SH-SY5Y (cell line): ENCODE results near the gene MFN2.

Source experiments
- GATA2 ChIP-seq: IDR thresholded peaks from 2 replicates; pipeline ENCODE4 v1.6.1; 2011; ENCODE audit warnings: mild to moderate bottlenecking, low read depth, low read length
- GATA3 ChIP-seq: IDR thresholded peaks from 2 replicates; pipeline ENCODE4 v1.6.1; 2011; ENCODE audit warnings: low read depth, mild to moderate bottlenecking, low read length, moderate library complexity

DNA sequence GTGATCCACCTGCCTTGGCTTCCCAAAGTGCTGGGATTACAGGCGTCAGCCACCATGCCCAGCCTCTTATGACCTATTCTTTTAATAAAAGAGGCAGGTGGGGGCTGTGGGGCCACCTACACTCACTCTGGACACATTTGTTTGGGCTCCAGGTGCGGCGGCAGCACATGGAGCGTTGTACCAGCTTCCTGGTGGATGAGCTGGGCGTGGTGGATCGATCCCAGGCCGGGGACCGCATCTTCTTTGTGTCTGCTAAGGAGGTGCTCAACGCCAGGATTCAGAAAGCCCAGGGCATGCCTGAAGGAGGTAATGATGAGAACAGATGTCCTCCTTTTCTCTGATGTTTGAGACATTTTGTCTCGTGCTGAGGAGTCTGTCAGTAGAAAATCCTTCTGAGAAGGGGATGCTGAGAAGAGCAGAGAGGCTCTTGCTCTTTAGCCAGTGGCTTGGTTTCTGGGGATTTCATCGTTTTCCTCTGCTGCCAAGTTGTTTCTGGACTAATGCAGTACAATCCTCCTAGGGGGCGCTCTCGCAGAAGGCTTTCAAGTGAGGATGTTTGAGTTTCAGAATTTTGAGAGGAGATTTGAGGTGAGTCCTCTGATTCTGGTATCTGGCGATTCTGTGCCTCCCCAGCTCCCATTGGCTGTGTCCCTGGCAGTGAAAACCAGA lies 21.1 kb downstream of the MFN2 start:
- no peak for TF ChIP-seq GATA2
- TF ChIP-seq GATA3, result no peak
